Measurements from ENCODE around the gene PAXX. TPM values are rescaled to one million over a fixed set of nuclear protein-coding genes. Genes with fewer than 3 reads are reported as not detected.

The PAXX gene
- total and polyA plus RNA-seq, 9 of the 15 experiments (the other 6 are each of a cell fraction or from before 2014, with no cell fraction given): 1.2 to 175 (median 38.5) TPM

- Histone ChIP-seq H3K9me3 (replicated peaks; ENCODE audit: control insufficient read depth, insufficient read depth, low read depth, low read length) (no peaks in the 10 kb centered on the region), H3K79me2 (ENCODE audit: control insufficient read depth, insufficient read depth, low read length) (peaks cover 26% of the 10 kb centered on the region), H4K20me1 (replicated peaks; ENCODE audit: control insufficient read depth, insufficient read depth, low read length) (no peaks in the 10 kb centered on the region), H3K9me1 (ENCODE audit: control insufficient read depth, insufficient read depth, low read length) (peaks cover 5% of the 10 kb centered on the region), H3K4me2 (ENCODE audit: insufficient read depth, low read length) (peak overlapping the region; percentile 88), H2AFZ (ENCODE audit: low read depth, low read length) (peak overlapping the region; percentile 81), H3K4me1 (replicated peaks in 1 of 2; ENCODE audit: control insufficient read depth in 2 of 2, insufficient read depth in 2 of 2, low read length in 2 of 2) (peaks cover 24 to 92% of the 10 kb centered on the region in 2 experiments), H3K27ac (ENCODE audit: extremely low read depth, low read depth, low read length) (peak overlapping the region; percentile 91), H3K27me3 (ENCODE audit: control insufficient read depth in 2 of 2, insufficient read depth in 2 of 2, low read length in 2 of 2) (no peaks in the 10 kb centered on the region), H3K36me3 (ENCODE audit: control insufficient read depth, insufficient read depth, low read length) (peaks cover 43% of the 10 kb centered on the region; the same call in 2 of the 3 replicates), H3K9ac (ENCODE audit: insufficient read depth in 1 of 2, low read depth in 2 of 2, low read length in 2 of 2) (peak overlapping the region; percentile 90 to 98), H3K4me3 (peak overlapping the region; percentile 95)
- ChIA-PET CTCF (ENCODE audit: low intra/inter-chr PET ratio) (no interaction called here), POLR2A (interaction anchor here (0.6 to 1.2 kb wide), 5 partner anchors 14 to 63 kb away, joined by 3 to 4 read pairs (median 3); partner anchors contain the start of gene PAXX)
- FAIRE-seq (no peak), ATAC-seq (peak; percentile 65), DNase-seq (ENCODE audit: extremely low read depth in 1 of 4, low spot score in 3 of 4) (peak in 1 of 4 experiments; percentile 71)
- WGBS (ENCODE audit: insufficient coverage, low coverage, missing lambda C conversion rate): 0% methylated on average over 13 of the region's 45 CpGs
- BruUV-seq (replicated peaks): no TSS peak
- in situ Hi-C loops (cut with MboI) (no loop called here), intact Hi-C loops (cut with micrococcal nuclease) (loop anchor here (2.0 to 5.0 kb wide), 2 partner anchors 85 to 97 kb away; partner anchors contain the start of genes ABCA2 and PHPT1)
- TF ChIP-seq FOS (IDR thresholded peaks at IDR 0.05; ENCODE audit: extremely low read depth, insufficient read length) (no peak), NR1H2 (CRISPR knock-in tag; IDR thresholded peaks at IDR 0.05) (no peak), PHB2 (IDR thresholded peaks at IDR 0.05; ENCODE audit: low read depth) (no peak), NCOA4 (IDR thresholded peaks at IDR 0.05; ENCODE audit: partially characterized antibody) (no peak), TAF15 (IDR thresholded peaks at IDR 0.05; ENCODE audit: low read depth, low read length) (no peak), PHB (CRISPR knock-in tag; IDR thresholded peaks at IDR 0.05) (no peak), BCOR (IDR thresholded peaks at IDR 0.05) (no peak), NR2C1 (IDR thresholded peaks at IDR 0.05) (no peak), NR2C1 (tag; IDR thresholded peaks at IDR 0.05) (no peak), FOXP1 (CRISPR knock-in tag; IDR thresholded peaks at IDR 0.05) (0 out of 2 replicates have a peak, but pooled peaks have one; percentile 1), POLR2H (tag; IDR thresholded peaks at IDR 0.05; ENCODE audit: low read depth) (no peak), SNRNP70 (optimal IDR thresholded peaks at IDR 0.05; ENCODE audit: low read depth, low read length) (no peak), TCF7 (IDR thresholded peaks at IDR 0.05; ENCODE audit: borderline replicate concordance) (no peak), SIN3B (IDR thresholded peaks at IDR 0.05; ENCODE audit: low read depth) (no peak; the same call in 1 of the 2 replicates), RFX5 (IDR thresholded peaks at IDR 0.05; ENCODE audit: low read depth, low read length) (no peak), SIX5 (IDR thresholded peaks at IDR 0.05; ENCODE audit: borderline replicate concordance in 1 of 2, insufficient read depth in 1 of 2, low read depth in 1 of 2, low read length in 2 of 2) (no peak), MCM2 (IDR thresholded peaks at IDR 0.05; ENCODE audit: low read depth) (no peak), TAL1 (IDR thresholded peaks at IDR 0.05) (no peak), ZNF408 (CRISPR knock-in tag; IDR thresholded peaks at IDR 0.05; ENCODE audit: low read depth) (no peak), NONO (IDR thresholded peaks at IDR 0.05; ENCODE audit: low read depth in 2 of 2, low read length in 1 of 2) (peak in 1 of 2 experiments; percentile 59; a peak in 2 of 4 replicates), MBD2 (IDR thresholded peaks at IDR 0.05; ENCODE audit: borderline replicate concordance, low read depth) (no peak), ZFP91 (CRISPR knock-in tag; IDR thresholded peaks at IDR 0.05) (no peak), NEUROD1 (IDR thresholded peaks at IDR 0.05; ENCODE audit: borderline replicate concordance, low read depth, low read length, partially characterized antibody) (no peak), ELK3 (CRISPR knock-in tag; IDR thresholded peaks at IDR 0.05) (no peak), POLR2AphosphoS2 (IDR thresholded peaks at IDR 0.05; ENCODE audit: low read length) (no peak; the same call in 1 of the 2 replicates)
Measured at GRCh38 chr9:136944212-136944518, 48.1 kb upstream of the PAXX start.

Measured in K562 (cell line).